Upper lobe of right lung (tissue), 1 donor: ENCODE measurements around the gene ROR2. TPM values are rescaled to one million over a fixed set of nuclear protein-coding genes. Genes with fewer than 3 reads are reported as not detected.
A peak's percentile ranks its signal among the peaks of the same experiment; 100 is the strongest.

Source experiments
- ATAC-seq: fragments of 200-7000 bp; cut with Tn5 transposase; one replicate; pipeline ENCODE4 v1.9.1; 2020; ENCODE audit warnings: mild to moderate bottlenecking, moderate library complexity
- DNase-seq: peaks from one replicate; pipeline ENCODE4 v3.0.0-alpha.2; 2020
- H3K27ac ChIP-seq: fragments of 200-600 bp; one replicate; pipeline ENCODE4 v1.8.0; 2022
- H3K27me3 ChIP-seq: fragments of 200-600 bp; one replicate; pipeline ENCODE4 v1.8.0; 2022; ENCODE audit warnings: mild to moderate bottlenecking
- H3K36me3 ChIP-seq: fragments of 200-600 bp; one replicate; pipeline ENCODE4 v1.8.0; 2022
- H3K4me1 ChIP-seq: fragments of 200-600 bp; one replicate; pipeline ENCODE4 v1.8.0; 2022
- H3K4me3 ChIP-seq: fragments of 200-600 bp; one replicate; pipeline ENCODE4 v1.8.0; 2022; ENCODE audit warnings: mild to moderate bottlenecking
- H3K9me3 ChIP-seq: fragments of 200-600 bp; one replicate; pipeline ENCODE4 v1.8.0; 2022
- CTCF ChIP-seq: fragments of 200-600 bp; IDR thresholded peaks from one replicate; pipeline ENCODE4 v1.8.0; 2022; ENCODE audit warnings: antibody characterized with exemption
- intact Hi-C: fragments of 100-400 bp; cut with DNase I; formaldehyde crosslinking; loops from one replicate; pipeline ENCODE4 v1.11.0; 2022
- total RNA-seq: library from RNA; stranded (reverse); fragmentation: NEBNext Ultra II Directional; extraction: Animal tissue kit (Norgen Biotek cat#: 25700); gene quantifications from one replicate; pipeline ENCODE4 v1.2.1, GENCODE V29; 2021
- donor health status: DM: no; HTN: yes; CAD: no; lungs with severe emphysema.

ROR2 gene
- total RNA-seq, 1 donor from 2014 or later, result 5.5 TPM

DNA sequence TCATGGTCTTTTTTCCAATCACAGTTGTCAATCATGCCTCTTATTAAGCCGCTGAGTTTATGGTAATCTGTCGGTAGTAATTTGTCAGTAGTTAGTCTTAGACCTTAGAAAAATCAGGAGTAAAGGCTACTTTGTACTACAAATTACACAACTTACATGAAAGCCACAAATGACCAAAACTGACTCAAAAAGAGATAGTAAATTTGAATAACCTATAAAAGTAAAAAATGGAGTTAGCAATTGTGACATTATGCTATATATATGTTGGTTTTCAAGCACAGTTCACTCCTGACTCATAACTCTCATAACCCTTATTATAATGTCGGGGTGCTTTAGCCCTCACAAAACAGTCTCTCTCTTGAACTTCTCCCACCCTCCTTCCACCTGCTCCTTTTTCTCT lies 251.8 kb downstream of the ROR2 start:
- Histone ChIP-seq H3K4me3 (no peak overlapping the region), H3K27ac (no peak overlapping the region), H3K9me3 (no peaks in the 10 kb centered on the region), H3K4me1 (no peaks in the 10 kb centered on the region), H3K36me3 (no peaks in the 10 kb centered on the region), H3K27me3 (no peaks in the 10 kb centered on the region)
- no peak for ATAC-seq
- no peak for TF ChIP-seq CTCF
- no peak for DNase-seq
- intact Hi-C loops, result no loop called here

DNA sequence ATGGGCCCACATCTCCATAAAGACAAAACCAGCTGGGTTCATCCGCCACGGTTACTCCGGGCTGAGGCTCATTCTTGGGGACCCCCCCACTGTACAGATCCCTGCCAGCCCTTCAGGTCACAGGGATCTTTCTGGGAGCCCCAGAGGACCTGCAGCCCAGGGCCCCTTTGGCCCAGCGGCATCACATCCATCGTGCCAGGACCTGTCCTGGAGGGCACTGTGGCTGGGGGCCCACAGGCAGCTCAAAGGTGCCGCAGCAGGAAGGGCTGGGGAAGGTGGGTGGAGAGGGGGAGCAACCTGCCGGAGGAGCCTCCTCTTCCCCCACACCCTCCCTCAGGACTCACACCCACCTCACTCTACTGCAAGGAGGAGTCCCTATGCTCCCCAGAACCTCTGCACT lies 252.8 kb downstream of the ROR2 start:
- no peaks in the 10 kb centered on the region for H3K9me3 ChIP-seq
- intact Hi-C loops, result no loop called here
- no peaks in the 10 kb centered on the region for H3K36me3 ChIP-seq

GRCh38 chr9:91694081-91694870 lies 255.8 kb downstream of the ROR2 start:
- Histone ChIP-seq H3K27ac (no peak overlapping the region), H3K4me1 (no peaks in the 10 kb centered on the region), H3K27me3 (no peaks in the 10 kb centered on the region), H3K9me3 (no peaks in the 10 kb centered on the region), H3K36me3 (no peaks in the 10 kb centered on the region), H3K4me3 (no peak overlapping the region)
- intact Hi-C loops, result no loop called here
- no peak for TF ChIP-seq CTCF
- DNase-seq (no peak), ATAC-seq (no peak)

More for the DNA sequence above, 252.8 kb downstream of the ROR2 start:
- Histone ChIP-seq H3K27ac (no peak overlapping the region), H3K4me1 (no peaks in the 10 kb centered on the region), H3K4me3 (no peak overlapping the region), H3K27me3 (no peaks in the 10 kb centered on the region)
- TF ChIP-seq CTCF, result no peak
- no peak for DNase-seq
- no peak for ATAC-seq

DNA sequence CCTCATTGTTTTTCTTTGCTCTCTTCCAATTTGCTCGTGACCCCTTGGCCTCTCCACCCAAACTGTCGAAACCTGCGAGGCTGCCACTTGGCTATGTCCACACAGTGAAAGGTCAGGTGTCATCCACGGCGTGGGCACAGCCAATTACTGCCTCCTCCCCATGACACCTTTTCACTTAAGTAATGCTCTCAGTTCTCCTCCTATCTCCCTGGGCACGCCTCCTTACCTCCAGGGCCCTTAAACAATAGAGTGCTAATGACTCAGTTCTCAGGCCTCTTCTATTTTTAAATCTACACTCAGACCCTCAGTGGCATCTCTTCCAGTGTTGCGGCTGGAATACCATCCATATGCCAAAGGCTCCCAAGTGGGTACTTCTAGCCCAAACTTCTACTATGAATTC lies 256.8 kb downstream of the ROR2 start:
- no peaks in the 10 kb centered on the region for H3K9me3 ChIP-seq
- H3K27me3 ChIP-seq, result no peaks in the 10 kb centered on the region
- H3K36me3 ChIP-seq, result no peaks in the 10 kb centered on the region
- no peak overlapping the region for H3K4me3 ChIP-seq
- no peak overlapping the region for H3K27ac ChIP-seq
- TF ChIP-seq CTCF, result no peak
- intact Hi-C loops, result no loop called here
- no peak for DNase-seq
- ATAC-seq, result peak; percentile 62
- H3K4me1 ChIP-seq, result no peaks in the 10 kb centered on the region

- ATAC-seq (no peak), DNase-seq (no peak)
- H3K36me3 ChIP-seq, result no peaks in the 10 kb centered on the region
- TF ChIP-seq CTCF, result no peak
- no peaks in the 10 kb centered on the region for H3K9me3 ChIP-seq
- H3K4me3 ChIP-seq, result no peak overlapping the region
- intact Hi-C loops, result no loop called here
- H3K27me3 ChIP-seq, result no peaks in the 10 kb centered on the region
- H3K27ac ChIP-seq, result no peak overlapping the region
- H3K4me1 ChIP-seq, result no peaks in the 10 kb centered on the region
Measured at GRCh38 chr9:91690540-91691249, 259.3 kb downstream of the ROR2 start.
